ENCODE data around the gene REG4. TPM values are rescaled to one million over a fixed set of nuclear protein-coding genes. Genes with fewer than 3 reads are reported as not detected.

REG4 gene
- total and polyA plus RNA-seq, 2 donors (not counting 3 experiments of a cell fraction or from before 2014, with no cell fraction given) = not detected

GRCh38 chr1:119797606-119798005, 13.7 kb downstream of the REG4 start:
- no peaks in the 10 kb centered on the region for H3K9me1 ChIP-seq (replicated peaks; ENCODE audit: control insufficient read depth, extremely low read depth, insufficient read depth, low read length)
- H2AFZ ChIP-seq (ENCODE audit: low read depth, low read length) = no peak overlapping the region
- no peak overlapping the region for H3K9ac ChIP-seq (replicated peaks; ENCODE audit: extremely low read depth, insufficient read depth, low read length)
- H3K4me2 ChIP-seq (ENCODE audit: insufficient read depth, low read length) = no peak overlapping the region
- TF ChIP-seq MYC (IDR thresholded peaks at IDR 0.05; ENCODE audit: low read depth, low read length) (no peak), CTCF (IDR thresholded peaks at IDR 0.05; ENCODE audit: extremely low read depth in 1 of 2, insufficient read depth in 1 of 2, low read depth in 1 of 2, low read length in 2 of 2) (no peak), POLR2AphosphoS5 (IDR thresholded peaks at IDR 0.05; ENCODE audit: insufficient read depth, low read depth, low read length) (no peak), JUN (IDR thresholded peaks at IDR 0.05; ENCODE audit: borderline replicate concordance, insufficient read depth, insufficient read length, low read depth) (no peak), POLR2A (IDR thresholded peaks at IDR 0.05; ENCODE audit: low read depth, low read length) (no peak), EZH2 (IDR thresholded peaks at IDR 0.05; ENCODE audit: borderline replicate concordance, low read depth, low read length, severe bottlenecking) (no peak), FOS (IDR thresholded peaks at IDR 0.05; ENCODE audit: borderline replicate concordance, insufficient read depth, low read length) (no peak), GATA2 (IDR thresholded peaks at IDR 0.05; ENCODE audit: insufficient read depth, insufficient read length, low read depth, low read length) (no peak), MAX (IDR thresholded peaks at IDR 0.05; ENCODE audit: insufficient read depth, insufficient read length) (no peak)
- intact Hi-C loops (cut with micrococcal nuclease) (no loop called here), dilution Hi-C loops (cut with MboI; ENCODE audit: extremely low pct_ligation_motif_present, low sequenced_read_pairs) (no loop called here)
- FAIRE-seq (no peak), DNase-seq (ENCODE audit: low read depth, low spot score) (no peak)
- ChIA-PET CTCF (interaction anchor here (0.9 to 4.0 kb wide), 3 partner anchors 9 to 54 kb away, joined by 3 to 25 read pairs (median 3); no protein-coding TSS in a partner anchor), POLR2A (no interaction called here)
- no peak overlapping the region for H3K27ac ChIP-seq (ENCODE audit: insufficient read depth, low read depth, low read length)
- H3K36me3 ChIP-seq (ENCODE audit: control insufficient read depth in 2 of 2, extremely low read depth in 1 of 2, insufficient read depth in 2 of 2, low read length in 2 of 2) = no peaks in the 10 kb centered on the region
- H4K20me1 ChIP-seq (replicated peaks; ENCODE audit: control insufficient read depth, extremely low read depth, insufficient read depth, low read length) = no peaks in the 10 kb centered on the region
- H3K4me1 ChIP-seq (ENCODE audit: control insufficient read depth, extremely low read depth, insufficient read depth, low read length) = no peaks in the 10 kb centered on the region
- no TSS peak for BruUV-seq (replicated peaks)
- H3K4me3 ChIP-seq (replicated peaks in 1 of 3; ENCODE audit: insufficient read depth in 1 of 3, low read depth in 1 of 3, low read length in 3 of 3) = no peak overlapping the region
- H3K9me3 ChIP-seq (replicated peaks; ENCODE audit: control insufficient read depth, insufficient read depth, low read length) = no peaks in the 10 kb centered on the region
- H3K27me3 ChIP-seq (ENCODE audit: control insufficient read depth in 2 of 2, insufficient read depth in 2 of 2, low read length in 2 of 2) = peaks cover 1 to 7% of the 10 kb centered on the region in 2 experiments
- H3K79me2 ChIP-seq (ENCODE audit: control insufficient read depth, insufficient read depth, low read length) = no peaks in the 10 kb centered on the region
